Cardiac muscle cell (in vitro differentiated cells and primary cell): ENCODE measurements around the gene UBAC1. TPM values are rescaled to one million over a fixed set of nuclear protein-coding genes. Genes with fewer than 3 reads are reported as not detected.

Experiments
- DNase-seq, 2 donors: peaks; one replicate each; pipeline versions ENCODE4 v3.0.0 to v3.0.0-alpha.2; 2010 to 2017; ENCODE audit warnings: low read depth in 1 of 2, low spot score in 1 of 2
- H3K27ac ChIP-seq: fragments of 200-600 bp; sonication (generic); 2 replicates; pipeline ENCODE4 v1.5.1; 2016
- H3K27me3 ChIP-seq: fragments of 200-600 bp; sonication (generic); 2 replicates; pipeline ENCODE4 v1.6.0; 2016; ENCODE audit warnings: control low read depth
- H3K36me3 ChIP-seq: fragments of 200-600 bp; sonication (generic); 2 replicates; pipeline ENCODE4 v1.5.1; 2016; ENCODE audit warnings: control low read depth
- H3K4me1 ChIP-seq: fragments of 200-600 bp; sonication (generic); 2 replicates; pipeline ENCODE4 v1.8.1; 2017; ENCODE audit warnings: low read depth, mild to moderate bottlenecking, mixed run types
- H3K4me3 ChIP-seq: fragments of 200-600 bp; sonication (generic); 2 replicates; pipeline ENCODE4 v1.5.1; 2016; ENCODE audit warnings: mild to moderate bottlenecking
- H3K9me3 ChIP-seq: fragments of 200-600 bp; sonication (generic); 2 replicates; pipeline ENCODE4 v1.5.1; 2017; ENCODE audit warnings: low read depth, mild to moderate bottlenecking, control low read depth
- polyA plus RNA-seq: library from polyadenylated mRNA; unstranded; fragments of >200 nt; fragmentation: Nextera tagmentation; extraction: Ambion mirVana; gene quantifications from 2 replicates; pipeline ENCODE4 v1.2.1, GENCODE V29; 2016
- total RNA-seq: library from RNA; depleted of rRNA; stranded (reverse); fragments of >200 nt; gene quantifications from 2 replicates; pipeline ENCODE4 v1.2.3, GENCODE V29; 2016
- TF ChIP-seq, protein P1 (sequence below): IDR thresholded peaks from 2 replicates; pipeline ENCODE4 v1.5.1; 2012; ENCODE audit warnings: low read depth, mild to moderate bottlenecking, low read length

The UBAC1 gene
- total and polyA plus RNA-seq, 2 experiments from 2014 or later, result 60.1 to 66.4 TPM

DNA sequence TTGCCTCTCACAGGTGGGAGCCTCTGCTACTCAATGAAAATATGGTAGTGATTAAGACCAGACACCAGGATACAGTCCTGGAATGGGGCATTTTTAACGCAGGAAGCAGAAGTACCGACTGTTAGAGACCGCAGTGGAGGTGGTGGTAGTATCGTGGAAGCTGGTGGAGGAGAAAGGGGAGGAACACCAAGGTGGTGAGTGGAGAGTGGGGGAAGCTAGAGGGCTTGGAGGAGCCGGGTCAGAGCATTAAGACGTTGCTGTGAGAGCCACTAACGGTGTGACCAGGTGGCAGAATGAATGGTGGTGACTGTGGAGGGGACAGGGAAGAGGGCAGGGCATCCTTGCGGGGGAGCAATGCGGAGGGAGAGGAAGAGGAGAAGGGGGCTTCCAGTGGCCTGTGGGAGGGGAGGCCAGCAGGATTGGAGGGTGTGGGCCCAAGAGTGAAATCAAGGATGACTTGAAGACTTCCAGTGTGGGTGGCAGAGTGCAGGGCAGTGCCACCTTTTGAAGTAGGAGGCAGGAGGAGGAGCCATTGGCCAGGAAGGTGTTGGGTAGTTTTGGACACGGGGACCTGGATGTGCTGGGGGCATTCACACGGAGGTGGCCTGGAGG lies 1.6 kb upstream of the UBAC1 start:
- DNase-seq, result no peak
- Histone ChIP-seq H3K4me3 (no peak overlapping the region), H3K4me1 (peaks cover 9% of the 10 kb centered on the region), H3K27me3 (peaks cover 8% of the 10 kb centered on the region), H3K9me3 (no peaks in the 10 kb centered on the region), H3K27ac (no peak overlapping the region), H3K36me3 (no peaks in the 10 kb centered on the region)
- TF ChIP-seq, protein P1, sequence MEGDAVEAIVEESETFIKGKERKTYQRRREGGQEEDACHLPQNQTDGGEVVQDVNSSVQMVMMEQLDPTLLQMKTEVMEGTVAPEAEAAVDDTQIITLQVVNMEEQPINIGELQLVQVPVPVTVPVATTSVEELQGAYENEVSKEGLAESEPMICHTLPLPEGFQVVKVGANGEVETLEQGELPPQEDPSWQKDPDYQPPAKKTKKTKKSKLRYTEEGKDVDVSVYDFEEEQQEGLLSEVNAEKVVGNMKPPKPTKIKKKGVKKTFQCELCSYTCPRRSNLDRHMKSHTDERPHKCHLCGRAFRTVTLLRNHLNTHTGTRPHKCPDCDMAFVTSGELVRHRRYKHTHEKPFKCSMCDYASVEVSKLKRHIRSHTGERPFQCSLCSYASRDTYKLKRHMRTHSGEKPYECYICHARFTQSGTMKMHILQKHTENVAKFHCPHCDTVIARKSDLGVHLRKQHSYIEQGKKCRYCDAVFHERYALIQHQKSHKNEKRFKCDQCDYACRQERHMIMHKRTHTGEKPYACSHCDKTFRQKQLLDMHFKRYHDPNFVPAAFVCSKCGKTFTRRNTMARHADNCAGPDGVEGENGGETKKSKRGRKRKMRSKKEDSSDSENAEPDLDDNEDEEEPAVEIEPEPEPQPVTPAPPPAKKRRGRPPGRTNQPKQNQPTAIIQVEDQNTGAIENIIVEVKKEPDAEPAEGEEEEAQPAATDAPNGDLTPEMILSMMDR, result no peak

GRCh38 chr9:135961811-135962695 lies 880 bp upstream of the UBAC1 start:
- Histone ChIP-seq H3K4me3 (no peak overlapping the region), H3K27me3 (peaks cover 8% of the 10 kb centered on the region), H3K4me1 (peaks cover 9% of the 10 kb centered on the region), H3K9me3 (no peaks in the 10 kb centered on the region), H3K27ac (no peak overlapping the region), H3K36me3 (no peaks in the 10 kb centered on the region)
- no peak for DNase-seq
- TF ChIP-seq, protein P1, result no peak

DNA sequence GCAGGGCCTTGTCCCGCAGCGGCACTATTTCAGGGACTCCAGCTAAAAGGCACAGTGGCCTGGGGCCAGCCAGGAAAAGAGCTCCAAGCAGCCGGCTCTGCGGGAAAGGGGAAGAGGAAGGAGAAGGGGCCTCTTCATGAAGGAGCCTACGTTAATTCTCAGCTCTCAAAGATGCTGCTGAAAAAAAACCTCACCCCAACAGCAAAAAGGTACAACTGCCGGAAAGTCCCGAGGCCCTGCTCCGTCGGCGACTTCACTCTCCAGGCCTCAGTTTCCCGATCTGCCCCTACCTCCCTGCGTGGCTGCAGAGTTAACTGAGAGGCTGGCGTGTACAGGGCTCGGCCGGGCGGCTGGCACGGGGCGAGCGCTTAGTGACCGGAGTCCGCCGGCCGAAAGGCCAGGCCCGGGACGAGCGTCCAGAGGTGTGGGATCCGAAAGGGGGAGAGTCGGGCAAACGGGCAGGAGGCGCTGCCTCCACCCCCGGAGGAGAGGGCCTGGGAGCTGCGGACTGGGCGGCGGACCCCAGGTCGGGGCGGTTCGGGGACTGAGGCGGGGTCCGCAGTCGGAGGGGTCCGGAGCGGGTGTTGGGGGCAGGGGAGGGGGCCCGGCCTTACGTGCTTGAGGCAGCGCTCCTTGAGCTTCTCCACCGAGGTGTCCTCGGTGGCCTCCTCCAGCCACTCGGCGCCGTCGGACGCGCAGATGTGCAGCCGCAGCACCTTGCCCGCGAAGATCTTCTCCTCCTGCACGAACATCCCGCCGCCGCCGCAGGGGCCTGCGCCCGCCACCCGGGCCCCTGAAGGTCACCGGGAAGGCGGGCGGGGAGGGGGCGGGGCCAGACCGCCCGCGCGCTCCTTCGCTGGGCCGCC lies 529 bp downstream of the UBAC1 start:
- Histone ChIP-seq H3K4me3 (peak overlapping the region; percentile 65), H3K9me3 (no peaks in the 10 kb centered on the region), H3K4me1 (peaks cover 9% of the 10 kb centered on the region), H3K27ac (peak overlapping the region; percentile 11), H3K27me3 (peaks cover 8% of the 10 kb centered on the region), H3K36me3 (no peaks in the 10 kb centered on the region)
- TF ChIP-seq, protein P1, result no peak
- peak; percentile 17 to 70 for DNase-seq

GRCh38 chr9:135959814-135960213 lies 1.4 kb downstream of the UBAC1 start:
- no peaks in the 10 kb centered on the region for H3K9me3 ChIP-seq
- peaks cover 9% of the 10 kb centered on the region for H3K4me1 ChIP-seq
- H3K36me3 ChIP-seq, result no peaks in the 10 kb centered on the region
- H3K4me3 ChIP-seq, result peak overlapping the region; percentile 65
- DNase-seq, result peak in 1 of 2 donors; percentile 80
- H3K27me3 ChIP-seq, result peaks cover 8% of the 10 kb centered on the region
- TF ChIP-seq, protein P1, result no peak
- H3K27ac ChIP-seq, result no peak overlapping the region

- H3K27me3 ChIP-seq, result peaks cover 3% of the 10 kb centered on the region
- DNase-seq, result no peak
- no peaks in the 10 kb centered on the region for H3K9me3 ChIP-seq
- no peak overlapping the region for H3K4me3 ChIP-seq
- peaks cover 9% of the 10 kb centered on the region for H3K4me1 ChIP-seq
- no peak overlapping the region for H3K27ac ChIP-seq
- peaks cover 2% of the 10 kb centered on the region for H3K36me3 ChIP-seq
- TF ChIP-seq, protein P1, result no peak
Measured at GRCh38 chr9:135958485-135958884, 2.7 kb downstream of the UBAC1 start.
